Stimulated activated effector memory CD8-positive, alpha-beta T cell treated with anti-CD3 and anti-CD28 coated beads, Interleukin-12 subunit alpha, Interleukin-12 subunit beta, amount 100 ng/mL, for 72 hours (primary cell): Measurements from ENCODE around the gene JMJD1C.

ENCODE experiments used
- ATAC-seq: fragments of 150-1000 bp; cut with Tn5 transposase; 2 replicates; pipeline ENCODE4 v1.10.0; 2021
- DNase-seq, 2 donors: peaks; one replicate each; pipeline ENCODE4 v3.0.0; 2021 to 2022; ENCODE audit warnings: low spot score in 2 of 2
- H3K27ac Mint-ChIP-seq: one replicate; pipeline ENCODE4 v1.8.0; 2022; ENCODE audit warnings: mild to moderate bottlenecking, mixed read lengths
- H3K36me3 Mint-ChIP-seq: one replicate; pipeline ENCODE4 v1.8.0; 2022; ENCODE audit warnings: mild to moderate bottlenecking, mixed read lengths
- H3K4me1 Mint-ChIP-seq: one replicate; pipeline ENCODE4 v1.8.0; 2022; ENCODE audit warnings: mixed read lengths
- H3K4me3 Mint-ChIP-seq: one replicate; pipeline ENCODE4 v1.8.0; 2022; ENCODE audit warnings: mild to moderate bottlenecking, mixed read lengths
- H3K9me3 Mint-ChIP-seq: one replicate; pipeline ENCODE4 v1.8.0; 2022; ENCODE audit warnings: mixed read lengths

Gene JMJD1C

GRCh38 chr10:63458177-63458576 is 7.6 kb downstream of the JMJD1C start:
- ATAC-seq, result no peak
- DNase-seq, result no peak
- H3K27ac Mint-ChIP-seq, result no peak overlapping the region
- H3K36me3 Mint-ChIP-seq, result no peaks in the 10 kb centered on the region
- peaks cover 19% of the 10 kb centered on the region for H3K4me1 Mint-ChIP-seq
- H3K9me3 Mint-ChIP-seq, result no peaks in the 10 kb centered on the region
- no peak overlapping the region for H3K4me3 Mint-ChIP-seq

- Mint-ChIP-seq H3K9me3 (no peaks in the 10 kb centered on the region), H3K4me1 (peaks cover 18% of the 10 kb centered on the region), H3K4me3 (no peak overlapping the region), H3K36me3 (no peaks in the 10 kb centered on the region), H3K27ac (no peak overlapping the region)
- DNase-seq (no peak), ATAC-seq (no peak)
Measured at GRCh38 chr10:63457594-63457993, 8.2 kb downstream of the JMJD1C start.

GRCh38 chr10:63456437-63457210 is 9.2 kb downstream of the JMJD1C start:
- DNase-seq (no peak), ATAC-seq (no peak)
- Mint-ChIP-seq H3K9me3 (no peaks in the 10 kb centered on the region), H3K4me1 (peaks cover 15% of the 10 kb centered on the region), H3K27ac (no peak overlapping the region), H3K4me3 (no peak overlapping the region), H3K36me3 (no peaks in the 10 kb centered on the region)

- ATAC-seq (no peak), DNase-seq (no peak)
- Mint-ChIP-seq H3K4me1 (peaks cover 25% of the 10 kb centered on the region), H3K36me3 (no peaks in the 10 kb centered on the region), H3K27ac (no peak overlapping the region), H3K9me3 (no peaks in the 10 kb centered on the region), H3K4me3 (no peak overlapping the region)
Measured at GRCh38 chr10:63455507-63455906, 10.3 kb downstream of the JMJD1C start.

- ATAC-seq, result no peak
- Mint-ChIP-seq H3K27ac (no peak overlapping the region), H3K4me3 (no peak overlapping the region), H3K36me3 (no peaks in the 10 kb centered on the region), H3K4me1 (peaks cover 25% of the 10 kb centered on the region), H3K9me3 (no peaks in the 10 kb centered on the region)
- DNase-seq, result no peak
Measured at GRCh38 chr10:63454631-63455030, 11.1 kb downstream of the JMJD1C start.

GRCh38 chr10:63452524-63452923 is 13.3 kb downstream of the JMJD1C start:
- Mint-ChIP-seq H3K4me1 (peaks cover 24% of the 10 kb centered on the region), H3K4me3 (no peak overlapping the region), H3K27ac (no peak overlapping the region), H3K36me3 (no peaks in the 10 kb centered on the region), H3K9me3 (no peaks in the 10 kb centered on the region)
- ATAC-seq (no peak), DNase-seq (no peak)

GRCh38 chr10:63446716-63447440 is 18.9 kb downstream of the JMJD1C start:
- no peak overlapping the region for H3K4me3 Mint-ChIP-seq
- H3K4me1 Mint-ChIP-seq, result peaks cover 25% of the 10 kb centered on the region
- H3K36me3 Mint-ChIP-seq, result no peaks in the 10 kb centered on the region
- ATAC-seq, result no peak
- no peak for DNase-seq
- no peaks in the 10 kb centered on the region for H3K9me3 Mint-ChIP-seq
- no peak overlapping the region for H3K27ac Mint-ChIP-seq

GRCh38 chr10:63441404-63441803 is 24.4 kb downstream of the JMJD1C start:
- Mint-ChIP-seq H3K4me1 (peaks cover 18% of the 10 kb centered on the region), H3K9me3 (no peaks in the 10 kb centered on the region), H3K36me3 (no peaks in the 10 kb centered on the region), H3K4me3 (no peak overlapping the region), H3K27ac (no peak overlapping the region)
- DNase-seq (no peak), ATAC-seq (no peak)

- Mint-ChIP-seq H3K27ac (no peak overlapping the region), H3K4me1 (peaks cover 13% of the 10 kb centered on the region), H3K4me3 (no peak overlapping the region), H3K36me3 (no peaks in the 10 kb centered on the region), H3K9me3 (no peaks in the 10 kb centered on the region)
- no peak for ATAC-seq
- no peak for DNase-seq
Measured at GRCh38 chr10:63439607-63440006, 26.2 kb downstream of the JMJD1C start.

GRCh38 chr10:63438506-63439498 is 27.0 kb downstream of the JMJD1C start:
- Mint-ChIP-seq H3K9me3 (no peaks in the 10 kb centered on the region), H3K4me1 (peaks cover 13% of the 10 kb centered on the region), H3K27ac (no peak overlapping the region), H3K4me3 (no peak overlapping the region), H3K36me3 (no peaks in the 10 kb centered on the region)
- DNase-seq (no peak), ATAC-seq (no peak)

- H3K4me1 Mint-ChIP-seq, result peaks cover 9% of the 10 kb centered on the region
- H3K36me3 Mint-ChIP-seq, result no peaks in the 10 kb centered on the region
- DNase-seq (no peak), ATAC-seq (peak; percentile 61)
- no peaks in the 10 kb centered on the region for H3K9me3 Mint-ChIP-seq
- H3K27ac Mint-ChIP-seq, result no peak overlapping the region
- no peak overlapping the region for H3K4me3 Mint-ChIP-seq
Measured at GRCh38 chr10:63437116-63437949, 28.4 kb downstream of the JMJD1C start.

GRCh38 chr10:63436225-63436624 is 29.6 kb downstream of the JMJD1C start:
- H3K9me3 Mint-ChIP-seq, result no peaks in the 10 kb centered on the region

GRCh38 chr10:63434866-63435854 is 30.6 kb downstream of the JMJD1C start:
- no peak for ATAC-seq
- Mint-ChIP-seq H3K4me1 (peaks cover 12% of the 10 kb centered on the region), H3K4me3 (no peak overlapping the region), H3K9me3 (no peaks in the 10 kb centered on the region), H3K27ac (no peak overlapping the region), H3K36me3 (no peaks in the 10 kb centered on the region)
- DNase-seq, result no peak

More at GRCh38 chr10:63436225-63436624, 29.6 kb downstream of the JMJD1C start:
- H3K36me3 Mint-ChIP-seq, result no peaks in the 10 kb centered on the region
- DNase-seq, result no peak
- peaks cover 7% of the 10 kb centered on the region for H3K4me1 Mint-ChIP-seq
- ATAC-seq, result no peak
- H3K27ac Mint-ChIP-seq, result no peak overlapping the region
- no peak overlapping the region for H3K4me3 Mint-ChIP-seq
